H9 (cell line): ENCODE measurements around the gene TBPL1. TPM values are rescaled to one million over a fixed set of nuclear protein-coding genes. Genes with fewer than 3 reads are reported as not detected.

Experiments
- DNase-seq: peaks from one replicate; pipeline ENCODE4 v3.0.0-alpha.2; 2017
- H2AFZ ChIP-seq: one replicate; pipeline ENCODE4 v1.6.1; 2013; ENCODE audit warnings: mild to moderate bottlenecking, low read length, control low read depth, moderate library complexity
- H2AK5ac ChIP-seq: 2 replicates; pipeline ENCODE4 v1.6.1; 2013; ENCODE audit warnings: low read length, control low read depth, mixed read lengths; ENCODE audit not compliant: insufficient read length
- H2BK120ac ChIP-seq: one replicate; pipeline ENCODE4 v1.6.1; 2013; ENCODE audit warnings: low read depth, mild to moderate bottlenecking, low read length, control low read depth, inconsistent platforms; ENCODE audit not compliant: poor library complexity, severe bottlenecking
- H2BK12ac ChIP-seq: 2 replicates; pipeline ENCODE4 v1.6.1; 2013; ENCODE audit warnings: low read length, control low read depth, mixed read lengths, low read depth; ENCODE audit not compliant: insufficient read length
- H2BK15ac ChIP-seq: 2 replicates; pipeline ENCODE4 v1.6.1; 2013; ENCODE audit warnings: low read depth, low read length, control low read depth
- H2BK20ac ChIP-seq: one replicate; pipeline ENCODE4 v1.6.1; 2013; ENCODE audit warnings: low read depth, mild to moderate bottlenecking, low read length, control low read depth, inconsistent platforms; ENCODE audit not compliant: poor library complexity, severe bottlenecking
- H2BK5ac ChIP-seq: 2 replicates; pipeline ENCODE4 v1.6.1; 2013; ENCODE audit warnings: low read length, control low read depth, mixed read lengths; ENCODE audit not compliant: insufficient read length
- H3K14ac ChIP-seq: 2 replicates; pipeline ENCODE4 v1.6.1; 2013; ENCODE audit warnings: low read length, control low read depth; ENCODE audit not compliant: insufficient read depth
- H3K18ac ChIP-seq: 2 replicates; pipeline ENCODE4 v1.6.1; 2013; ENCODE audit warnings: low read depth, mild to moderate bottlenecking, mixed read lengths, low read length, control low read depth; ENCODE audit not compliant: insufficient read length
- H3K23ac ChIP-seq: 2 replicates; pipeline ENCODE4 v1.6.1; 2013; ENCODE audit warnings: low read length, control low read depth, mixed read lengths, low read depth; ENCODE audit not compliant: insufficient read length
- H3K23me2 ChIP-seq: 2 replicates; pipeline ENCODE4 v1.6.1; 2013; ENCODE audit warnings: low read depth, mild to moderate bottlenecking, mixed read lengths, low read length, control low read depth; ENCODE audit not compliant: insufficient read length, poor library complexity, severe bottlenecking
- H3K27ac ChIP-seq: 2 replicates; pipeline ENCODE4 v1.5.1; 2013; ENCODE audit warnings: low read length, control low read depth, mixed read lengths, low read depth; ENCODE audit not compliant: insufficient read length
- H3K27me3 ChIP-seq: 2 replicates; pipeline ENCODE4 v1.6.1; 2013; ENCODE audit warnings: low read length, control low read depth, inconsistent platforms; ENCODE audit not compliant: insufficient read depth
- H3K4ac ChIP-seq: 2 replicates; pipeline ENCODE4 v1.6.1; 2013; ENCODE audit warnings: low read depth, mild to moderate bottlenecking, control low read depth, inconsistent platforms, low read length, moderate library complexity
- H3K4me1 ChIP-seq: 2 replicates; pipeline ENCODE4 v1.6.1; 2013; ENCODE audit warnings: low read length, control low read depth, inconsistent platforms; ENCODE audit not compliant: insufficient read depth
- H3K4me2 ChIP-seq: 2 replicates; pipeline ENCODE4 v1.6.1; 2013; ENCODE audit warnings: low read length, control low read depth, mixed read lengths; ENCODE audit not compliant: insufficient read length, insufficient read depth
- H3K56ac ChIP-seq: 2 replicates; pipeline ENCODE4 v1.6.1; 2013; ENCODE audit warnings: low read depth, mild to moderate bottlenecking, mixed read lengths, low read length, control low read depth; ENCODE audit not compliant: insufficient read length
- H3K79me1 ChIP-seq: 2 replicates; pipeline ENCODE4 v1.6.1; 2013; ENCODE audit warnings: low read depth, mild to moderate bottlenecking, moderate library complexity, low read length, control low read depth, inconsistent platforms; ENCODE audit not compliant: insufficient read depth, poor library complexity, severe bottlenecking
- H3K79me2 ChIP-seq: 2 replicates; pipeline ENCODE4 v1.6.1; 2013; ENCODE audit warnings: low read length, control low read depth, inconsistent platforms; ENCODE audit not compliant: insufficient read depth
- H3K9ac ChIP-seq: 2 replicates; pipeline ENCODE4 v1.6.1; 2013; ENCODE audit warnings: low read length, control low read depth, mixed read lengths; ENCODE audit not compliant: insufficient read length; ENCODE audit errors: extremely low read depth
- H3K9me3 ChIP-seq: one replicate; pipeline ENCODE4 v1.6.1; 2013; ENCODE audit warnings: low read depth, low read length, inconsistent platforms; ENCODE audit not compliant: control insufficient read depth
- H3T11ph ChIP-seq: one replicate; pipeline ENCODE4 v1.6.1; 2013; ENCODE audit warnings: mild to moderate bottlenecking, low read length, control low read depth, inconsistent platforms
- H4K20me1 ChIP-seq: one replicate; pipeline ENCODE4 v1.6.1; 2013; ENCODE audit not compliant: control insufficient read depth, insufficient read length, insufficient read depth
- H4K5ac ChIP-seq: 2 replicates; pipeline ENCODE4 v1.6.1; 2013; ENCODE audit warnings: low read depth, mild to moderate bottlenecking, mixed read lengths, low read length, control low read depth; ENCODE audit not compliant: insufficient read length
- H4K8ac ChIP-seq: replicated peaks from 2 replicates; pipeline ENCODE4 v1.6.1; 2013; ENCODE audit warnings: low read length, control low read depth, mixed read lengths, low read depth; ENCODE audit not compliant: insufficient read length
- H4K91ac ChIP-seq: 2 replicates; pipeline ENCODE4 v1.6.1; 2013; ENCODE audit warnings: low read depth, mild to moderate bottlenecking, moderate library complexity, mixed read lengths, low read length, control low read depth; ENCODE audit not compliant: insufficient read length
- H3K27ac Mint-ChIP-seq, 3 experiments: 2 replicates in 2 of 3; 3 replicates in 1 of 3; pipeline ENCODE4 v1.8.0; 2020 to 2021; ENCODE audit warnings: mixed read lengths in 3 of 3, mild to moderate bottlenecking in 1 of 3, moderate library complexity in 1 of 3
- H3K27me3 Mint-ChIP-seq: 2 replicates; pipeline ENCODE4 v1.8.0; 2021; ENCODE audit warnings: low read depth, mild to moderate bottlenecking, moderate library complexity, mixed read lengths
- H3K36me3 Mint-ChIP-seq, 3 experiments: 2 replicates in 2 of 3; 3 replicates in 1 of 3; pipeline ENCODE4 v1.8.0; 2020 to 2021; ENCODE audit warnings: low read depth in 3 of 3, mixed read lengths in 3 of 3; ENCODE audit not compliant: insufficient read depth in 1 of 3
- H3K4me1 Mint-ChIP-seq, 2 experiments: 2 replicates each; pipeline ENCODE4 v1.8.0; 2020; ENCODE audit warnings: mixed read lengths in 2 of 2
- H3K4me3 Mint-ChIP-seq, 2 experiments: 2 replicates in 1 of 2; 3 replicates in 1 of 2; pipeline ENCODE4 v1.8.0; 2020 to 2021; ENCODE audit warnings: mild to moderate bottlenecking in 2 of 2, mixed read lengths in 2 of 2, moderate library complexity in 1 of 2
- H3K9me3 Mint-ChIP-seq, 2 experiments: 2 replicates in 1 of 2; 3 replicates in 1 of 2; pipeline ENCODE4 v1.8.0; 2020; ENCODE audit warnings: mild to moderate bottlenecking in 2 of 2, mixed read lengths in 2 of 2, moderate library complexity in 1 of 2
- WGBS: extraction: QIAGEN DNeasy Blood & Tissue Kit; methylation state at CpG from one replicate; pipeline ENCODE4 v1.1.7; 2013; ENCODE audit warnings: missing lambda C conversion rate, low lambda C conversion rate, mixed read lengths; ENCODE audit not compliant: insufficient read length; ENCODE audit errors: extremely low coverage; 5-methylcytosine and 5-hydroxymethylcytosine counted together
- total RNA-seq: library from RNA; stranded (reverse); gene quantifications from 2 replicates; pipeline ENCODE4 v1.2.1, GENCODE V29; 2021
- TF ChIP-seq, protein P1 (sequence below): fragments of 200-600 bp; sonication (generic); conservative IDR thresholded peaks from 3 replicates; pipeline ENCODE4 v1.8.0; 2021; ENCODE audit warnings: antibody characterized with exemption, mild to moderate bottlenecking

TBPL1 gene
- total RNA-seq, 1 experiment from 2014 or later: 49.7 TPM

DNA sequence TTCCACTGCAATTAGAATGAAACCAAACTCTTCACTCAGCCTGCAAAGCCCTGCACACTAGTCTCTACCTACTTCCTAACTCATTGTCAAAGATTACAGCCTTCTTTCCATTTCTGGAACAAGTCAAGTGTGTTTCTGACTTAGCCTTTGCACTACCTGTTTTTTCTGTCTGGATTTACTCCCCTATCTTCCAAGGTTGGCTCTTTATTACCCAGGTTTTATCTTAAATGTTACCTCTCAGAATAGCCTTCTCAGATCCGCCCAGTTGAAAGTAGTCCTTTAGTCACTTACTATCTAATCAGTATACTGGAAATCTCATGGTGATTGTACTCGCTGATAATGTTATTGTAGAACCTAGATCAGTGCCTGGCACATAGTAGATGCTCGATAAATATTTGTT lies 42.7 kb downstream of the TBPL1 start:
- no peak overlapping the region for H2AK5ac ChIP-seq
- H3K14ac ChIP-seq: no peak overlapping the region
- no peak overlapping the region for H2AFZ ChIP-seq
- peaks cover 9% of the 10 kb centered on the region in 2 experiments for H3K4me1 Mint-ChIP-seq
- no peak overlapping the region for H2BK15ac ChIP-seq
- no peaks in the 10 kb centered on the region for H3K23me2 ChIP-seq
- DNase-seq: no peak
- H3K27ac Mint-ChIP-seq: no peak overlapping the region
- no peak overlapping the region for H4K91ac ChIP-seq
- no peaks in the 10 kb centered on the region for H3K9me3 ChIP-seq
- peaks cover 0 to 4% of the 10 kb centered on the region in 2 experiments; a peak in 1 of 5 replicates for H3K9me3 Mint-ChIP-seq
- no peak overlapping the region for H3K9ac ChIP-seq
- H2BK5ac ChIP-seq: no peak overlapping the region
- H3K4me3 Mint-ChIP-seq: no peak overlapping the region
- H3T11ph ChIP-seq: no peak overlapping the region
- H3K4ac ChIP-seq: no peak overlapping the region
- H4K20me1 ChIP-seq: no peaks in the 10 kb centered on the region
- H3K79me2 ChIP-seq: no peaks in the 10 kb centered on the region
- H3K27ac ChIP-seq: no peak overlapping the region
- H3K18ac ChIP-seq: no peak overlapping the region
- H3K4me1 ChIP-seq: peaks cover 3% of the 10 kb centered on the region; the same call in 1 of the 2 replicates
- no peak overlapping the region for H3K23ac ChIP-seq
- H4K5ac ChIP-seq: no peak overlapping the region
- no peaks in the 10 kb centered on the region for H3K27me3 ChIP-seq
- no peak overlapping the region for H2BK12ac ChIP-seq
- TF ChIP-seq, protein P1, sequence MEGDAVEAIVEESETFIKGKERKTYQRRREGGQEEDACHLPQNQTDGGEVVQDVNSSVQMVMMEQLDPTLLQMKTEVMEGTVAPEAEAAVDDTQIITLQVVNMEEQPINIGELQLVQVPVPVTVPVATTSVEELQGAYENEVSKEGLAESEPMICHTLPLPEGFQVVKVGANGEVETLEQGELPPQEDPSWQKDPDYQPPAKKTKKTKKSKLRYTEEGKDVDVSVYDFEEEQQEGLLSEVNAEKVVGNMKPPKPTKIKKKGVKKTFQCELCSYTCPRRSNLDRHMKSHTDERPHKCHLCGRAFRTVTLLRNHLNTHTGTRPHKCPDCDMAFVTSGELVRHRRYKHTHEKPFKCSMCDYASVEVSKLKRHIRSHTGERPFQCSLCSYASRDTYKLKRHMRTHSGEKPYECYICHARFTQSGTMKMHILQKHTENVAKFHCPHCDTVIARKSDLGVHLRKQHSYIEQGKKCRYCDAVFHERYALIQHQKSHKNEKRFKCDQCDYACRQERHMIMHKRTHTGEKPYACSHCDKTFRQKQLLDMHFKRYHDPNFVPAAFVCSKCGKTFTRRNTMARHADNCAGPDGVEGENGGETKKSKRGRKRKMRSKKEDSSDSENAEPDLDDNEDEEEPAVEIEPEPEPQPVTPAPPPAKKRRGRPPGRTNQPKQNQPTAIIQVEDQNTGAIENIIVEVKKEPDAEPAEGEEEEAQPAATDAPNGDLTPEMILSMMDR: no peak
- H3K56ac ChIP-seq: no peak overlapping the region
- H4K8ac ChIP-seq: no peak overlapping the region
- no CpG with 5 or more reads among the region's 3 CpGs for WGBS
- peaks cover 0 to 5% (median 0%) of the 10 kb centered on the region in 3 experiments; a peak in 3 of 7 replicates for H3K36me3 Mint-ChIP-seq
- H3K79me1 ChIP-seq: no peaks in the 10 kb centered on the region
- no peaks in the 10 kb centered on the region; the same call in 1 of the 2 replicates for H3K27me3 Mint-ChIP-seq
- H3K4me2 ChIP-seq: no peak overlapping the region
- no peak overlapping the region for H2BK120ac ChIP-seq
- H2BK20ac ChIP-seq: no peak overlapping the region
